ENCODE measurements around the gene SLC16A9.

DNA sequence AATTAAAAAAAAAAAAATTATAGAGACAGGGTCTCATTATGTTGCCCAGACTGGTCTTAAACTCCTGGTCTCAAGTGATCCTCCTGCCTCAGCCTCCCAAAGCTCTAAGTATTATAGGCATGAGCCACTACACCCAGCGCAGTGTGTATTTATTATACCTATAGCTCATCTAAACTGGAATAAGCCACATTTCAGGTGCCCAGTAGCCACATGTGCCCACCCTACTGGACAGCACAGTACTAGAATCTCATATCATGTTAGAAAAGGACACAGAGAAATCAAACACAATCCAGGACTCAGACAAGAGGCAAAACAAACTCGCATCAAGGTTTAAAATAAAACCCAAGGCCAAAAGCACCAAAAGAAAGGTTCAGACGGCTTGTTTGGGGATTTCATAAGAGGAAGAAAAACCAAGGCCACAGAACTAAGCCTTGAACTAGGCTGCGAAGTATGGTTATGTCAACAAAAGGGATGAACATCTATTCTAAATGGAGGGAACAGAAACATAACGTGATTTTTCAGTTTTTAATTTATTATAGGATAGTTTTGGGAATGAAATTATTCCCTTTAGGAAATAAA is 32.3 kb downstream of the SLC16A9 start:
- TF ChIP-seq, protein P1, sequence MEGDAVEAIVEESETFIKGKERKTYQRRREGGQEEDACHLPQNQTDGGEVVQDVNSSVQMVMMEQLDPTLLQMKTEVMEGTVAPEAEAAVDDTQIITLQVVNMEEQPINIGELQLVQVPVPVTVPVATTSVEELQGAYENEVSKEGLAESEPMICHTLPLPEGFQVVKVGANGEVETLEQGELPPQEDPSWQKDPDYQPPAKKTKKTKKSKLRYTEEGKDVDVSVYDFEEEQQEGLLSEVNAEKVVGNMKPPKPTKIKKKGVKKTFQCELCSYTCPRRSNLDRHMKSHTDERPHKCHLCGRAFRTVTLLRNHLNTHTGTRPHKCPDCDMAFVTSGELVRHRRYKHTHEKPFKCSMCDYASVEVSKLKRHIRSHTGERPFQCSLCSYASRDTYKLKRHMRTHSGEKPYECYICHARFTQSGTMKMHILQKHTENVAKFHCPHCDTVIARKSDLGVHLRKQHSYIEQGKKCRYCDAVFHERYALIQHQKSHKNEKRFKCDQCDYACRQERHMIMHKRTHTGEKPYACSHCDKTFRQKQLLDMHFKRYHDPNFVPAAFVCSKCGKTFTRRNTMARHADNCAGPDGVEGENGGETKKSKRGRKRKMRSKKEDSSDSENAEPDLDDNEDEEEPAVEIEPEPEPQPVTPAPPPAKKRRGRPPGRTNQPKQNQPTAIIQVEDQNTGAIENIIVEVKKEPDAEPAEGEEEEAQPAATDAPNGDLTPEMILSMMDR (IDR thresholded peaks at IDR 0.05; ENCODE audit: low read length) = no peak
- no peak for TF ChIP-seq EZH2 (IDR thresholded peaks at IDR 0.05; ENCODE audit: borderline replicate concordance, low read length)
